ENCODE data around the gene SLC13A1. TPM values are rescaled to one million over a fixed set of nuclear protein-coding genes. Genes with fewer than 3 reads are reported as not detected.

The SLC13A1 gene
- total RNA-seq, 1 donor from 2014 or later, result not detected

DNA sequence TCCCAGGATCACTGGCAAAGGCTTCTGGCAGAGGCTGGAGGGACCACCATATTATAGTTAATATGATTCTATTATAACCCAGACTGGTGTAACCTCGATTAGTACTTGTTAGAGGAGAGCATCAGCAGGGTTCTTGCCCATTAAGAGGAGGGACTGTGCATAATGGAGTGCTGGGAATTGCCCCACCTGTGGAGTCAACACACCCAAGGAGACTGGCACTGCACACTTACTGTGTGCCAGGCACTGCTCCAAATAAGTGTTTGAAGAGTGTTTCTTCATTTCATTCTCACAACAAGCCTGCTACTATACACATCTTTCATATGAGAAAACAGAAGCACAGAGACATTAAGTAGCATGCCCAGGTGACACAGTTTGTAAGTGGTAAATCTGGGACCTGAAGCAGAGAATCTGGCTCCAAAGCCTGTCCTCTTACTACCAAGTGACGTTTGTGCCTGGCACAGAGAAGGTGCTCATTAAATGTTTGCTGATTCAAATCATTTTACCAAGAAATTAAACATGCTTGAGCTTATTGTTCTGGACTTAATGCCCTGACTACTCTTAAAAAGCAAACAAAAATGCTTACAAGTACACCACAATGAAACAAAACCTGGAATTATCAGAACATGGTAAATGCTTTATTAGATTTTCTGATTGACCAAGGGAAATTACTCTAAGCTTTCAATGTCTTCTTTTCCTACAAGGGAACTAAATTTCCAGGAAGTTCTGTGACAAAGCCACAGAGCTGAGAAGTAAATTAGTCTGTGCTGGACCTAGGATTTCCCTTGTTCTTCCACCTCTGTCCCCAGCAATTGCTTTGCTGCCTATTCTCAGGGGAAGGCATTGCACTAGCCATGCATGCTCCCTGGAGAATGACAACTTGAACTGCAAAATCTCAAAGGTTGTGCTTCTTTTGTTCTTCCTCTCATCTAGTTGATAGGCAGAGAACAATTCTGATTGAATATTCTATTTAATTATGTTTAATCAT lies 809 bp downstream of the SLC13A1 start:
- Mint-ChIP-seq H3K4me3 (ENCODE audit: unreplicated experiment) (no peak overlapping the region), H3K36me3 (ENCODE audit: low read depth, unreplicated experiment) (no peaks in the 10 kb centered on the region), H3K4me1 (ENCODE audit: unreplicated experiment) (no peaks in the 10 kb centered on the region), H3K9me3 (ENCODE audit: unreplicated experiment) (no peaks in the 10 kb centered on the region), H3K27ac (ENCODE audit: unreplicated experiment) (no peak overlapping the region), H3K27me3 (ENCODE audit: unreplicated experiment) (peaks cover 1% of the 10 kb centered on the region)
- TF ChIP-seq CTCF (IDR thresholded peaks at IDR 0.05; ENCODE audit: unreplicated experiment), result no peak
- no peak for DNase-seq (ENCODE audit: low spot score)

DNA sequence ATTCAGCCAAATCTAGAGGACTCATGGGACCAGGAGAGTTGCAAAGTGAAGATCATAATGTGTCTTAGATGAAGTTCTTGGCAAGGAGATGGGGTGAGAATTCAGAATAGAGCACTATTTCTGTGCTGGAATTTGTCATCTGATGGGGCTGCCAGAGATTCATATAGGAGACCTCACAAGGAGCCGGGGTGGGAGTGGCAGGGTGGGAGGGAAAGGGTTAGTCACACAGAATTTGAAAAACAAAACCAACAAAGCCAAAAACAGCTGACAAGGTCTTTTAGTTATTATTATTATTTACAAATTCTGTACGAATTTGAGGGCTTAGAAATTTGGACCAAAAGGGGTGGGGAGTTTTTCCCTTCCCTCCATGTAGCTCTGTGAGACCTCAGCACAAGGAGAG lies 1.7 kb downstream of the SLC13A1 start:
- TF ChIP-seq CTCF (IDR thresholded peaks at IDR 0.05; ENCODE audit: unreplicated experiment), result no peak
- H3K9me3 Mint-ChIP-seq (ENCODE audit: unreplicated experiment), result no peaks in the 10 kb centered on the region
- no peak for DNase-seq (ENCODE audit: low spot score)
- peaks cover 1% of the 10 kb centered on the region for H3K27me3 Mint-ChIP-seq (ENCODE audit: unreplicated experiment)
- no peaks in the 10 kb centered on the region for H3K4me1 Mint-ChIP-seq (ENCODE audit: unreplicated experiment)
- no peak overlapping the region for H3K27ac Mint-ChIP-seq (ENCODE audit: unreplicated experiment)
- H3K36me3 Mint-ChIP-seq (ENCODE audit: low read depth, unreplicated experiment), result no peaks in the 10 kb centered on the region
- no peak overlapping the region for H3K4me3 Mint-ChIP-seq (ENCODE audit: unreplicated experiment)

- H3K27me3 Mint-ChIP-seq (ENCODE audit: unreplicated experiment), result no peaks in the 10 kb centered on the region
- H3K9me3 Mint-ChIP-seq (ENCODE audit: unreplicated experiment), result no peaks in the 10 kb centered on the region
- no peak for TF ChIP-seq CTCF (IDR thresholded peaks at IDR 0.05; ENCODE audit: unreplicated experiment)
- H3K36me3 Mint-ChIP-seq (ENCODE audit: low read depth, unreplicated experiment), result no peaks in the 10 kb centered on the region
- no peak overlapping the region for H3K4me3 Mint-ChIP-seq (ENCODE audit: unreplicated experiment)
- no peak overlapping the region for H3K27ac Mint-ChIP-seq (ENCODE audit: unreplicated experiment)
- DNase-seq (ENCODE audit: low spot score), result no peak
- no peaks in the 10 kb centered on the region for H3K4me1 Mint-ChIP-seq (ENCODE audit: unreplicated experiment)
These were observed 6.5 kb downstream of the SLC13A1 start for GRCh38 chr7:123193235-123193634.

- H3K4me1 Mint-ChIP-seq (ENCODE audit: unreplicated experiment), result no peaks in the 10 kb centered on the region
- no peak for TF ChIP-seq CTCF (IDR thresholded peaks at IDR 0.05; ENCODE audit: unreplicated experiment)
- no peak overlapping the region for H3K27ac Mint-ChIP-seq (ENCODE audit: unreplicated experiment)
- no peaks in the 10 kb centered on the region for H3K9me3 Mint-ChIP-seq (ENCODE audit: unreplicated experiment)
- no peak overlapping the region for H3K4me3 Mint-ChIP-seq (ENCODE audit: unreplicated experiment)
- H3K27me3 Mint-ChIP-seq (ENCODE audit: unreplicated experiment), result no peaks in the 10 kb centered on the region
- DNase-seq (ENCODE audit: low spot score), result no peak
- no peaks in the 10 kb centered on the region for H3K36me3 Mint-ChIP-seq (ENCODE audit: low read depth, unreplicated experiment)
These were observed 8.6 kb downstream of the SLC13A1 start for GRCh38 chr7:123191132-123191531.

All from endothelial cell (in vitro differentiated cells).